Measurements from ENCODE around the gene PHF3.

Gene PHF3

DNA sequence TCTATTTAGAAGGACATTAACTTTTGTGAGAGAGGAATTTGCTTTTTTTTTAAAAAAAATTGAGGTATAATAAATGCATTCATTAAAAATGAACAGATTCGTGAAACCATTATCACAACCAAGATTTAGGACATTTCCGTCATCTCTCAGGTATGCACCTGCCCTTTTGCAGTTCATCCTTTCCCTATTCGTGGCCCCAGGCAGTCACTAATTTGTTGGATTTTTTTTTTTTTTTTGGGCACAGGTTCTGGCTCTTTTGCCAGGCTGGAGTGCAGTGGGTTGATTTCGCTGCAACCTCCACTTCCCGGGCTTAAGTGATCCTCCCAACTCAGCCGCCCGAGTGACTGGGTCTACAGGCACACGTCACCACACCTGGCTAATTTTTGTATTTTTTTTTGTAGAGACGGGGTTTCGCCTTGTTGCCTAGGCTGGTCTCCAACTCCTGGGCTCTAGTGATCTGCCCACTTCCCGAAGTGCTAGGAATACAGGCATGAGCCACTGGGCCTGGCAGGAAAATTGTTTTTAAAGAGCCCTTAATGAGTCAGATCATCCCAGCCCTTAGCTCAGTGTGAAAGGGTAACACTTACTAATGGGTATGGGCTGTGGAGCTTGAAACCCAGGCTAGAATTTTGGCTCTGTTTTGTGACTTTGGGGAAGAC lies 9.2 kb downstream of the PHF3 start:
- no peaks in the 10 kb centered on the region for H3K36me3 ChIP-seq
- intact Hi-C loops (cut with DNase I; ENCODE audit: low total_unique reads) = no loop called here
- H3K27ac ChIP-seq = no peak overlapping the region
- H3K4me1 ChIP-seq = peaks cover 0 to 87% (median 26%) of the 10 kb centered on the region in 4 donors
- TF ChIP-seq, protein P1, sequence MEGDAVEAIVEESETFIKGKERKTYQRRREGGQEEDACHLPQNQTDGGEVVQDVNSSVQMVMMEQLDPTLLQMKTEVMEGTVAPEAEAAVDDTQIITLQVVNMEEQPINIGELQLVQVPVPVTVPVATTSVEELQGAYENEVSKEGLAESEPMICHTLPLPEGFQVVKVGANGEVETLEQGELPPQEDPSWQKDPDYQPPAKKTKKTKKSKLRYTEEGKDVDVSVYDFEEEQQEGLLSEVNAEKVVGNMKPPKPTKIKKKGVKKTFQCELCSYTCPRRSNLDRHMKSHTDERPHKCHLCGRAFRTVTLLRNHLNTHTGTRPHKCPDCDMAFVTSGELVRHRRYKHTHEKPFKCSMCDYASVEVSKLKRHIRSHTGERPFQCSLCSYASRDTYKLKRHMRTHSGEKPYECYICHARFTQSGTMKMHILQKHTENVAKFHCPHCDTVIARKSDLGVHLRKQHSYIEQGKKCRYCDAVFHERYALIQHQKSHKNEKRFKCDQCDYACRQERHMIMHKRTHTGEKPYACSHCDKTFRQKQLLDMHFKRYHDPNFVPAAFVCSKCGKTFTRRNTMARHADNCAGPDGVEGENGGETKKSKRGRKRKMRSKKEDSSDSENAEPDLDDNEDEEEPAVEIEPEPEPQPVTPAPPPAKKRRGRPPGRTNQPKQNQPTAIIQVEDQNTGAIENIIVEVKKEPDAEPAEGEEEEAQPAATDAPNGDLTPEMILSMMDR (IDR thresholded peaks at IDR 0.05) = no peak
- H3K9me3 ChIP-seq = no peaks in the 10 kb centered on the region
- no peaks in the 10 kb centered on the region for H3K27me3 ChIP-seq
- H3K4me3 ChIP-seq = no peak overlapping the region
- peak in 1 of 2 donors; percentile 30 for DNase-seq

DNA sequence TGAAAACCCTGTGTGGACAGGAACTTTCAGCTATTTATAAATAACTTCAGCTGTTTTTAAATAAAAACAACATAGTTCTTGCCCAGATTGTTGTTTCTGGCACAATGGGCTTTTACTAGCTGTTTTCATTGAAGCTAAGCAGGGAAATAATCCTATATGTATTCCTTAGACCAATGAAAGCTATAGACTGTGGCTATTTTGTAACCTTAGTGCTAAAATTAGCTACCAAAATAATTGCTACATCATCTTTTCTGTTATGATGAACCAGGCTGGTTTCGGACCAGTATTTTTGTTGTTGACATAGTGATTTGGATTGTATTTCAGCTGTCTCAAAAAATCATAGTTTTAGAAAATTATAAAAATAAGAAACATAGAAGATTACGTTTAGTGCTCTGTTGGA lies 13.7 kb downstream of the PHF3 start:
- H3K4me3 ChIP-seq = no peak overlapping the region
- intact Hi-C loops (cut with DNase I; ENCODE audit: low total_unique reads) = no loop called here

DNA sequence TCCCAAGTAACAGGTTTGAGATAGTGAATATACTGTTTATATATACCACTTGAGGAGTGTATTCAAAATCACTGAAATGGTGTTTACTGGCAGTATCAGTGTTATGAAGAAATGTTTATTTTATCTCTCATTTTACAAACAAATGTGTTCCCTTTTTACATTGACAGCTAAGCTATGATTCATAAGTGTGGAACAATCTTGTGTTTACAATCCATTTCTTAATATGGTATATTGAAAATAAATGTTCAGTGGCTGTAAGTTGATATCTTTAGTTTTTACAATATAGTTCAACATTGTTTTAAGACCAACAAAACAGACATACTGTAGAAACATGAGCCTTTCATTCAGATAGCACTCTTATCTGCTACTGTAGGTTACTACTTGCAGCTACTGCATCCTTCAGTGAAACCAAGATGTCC lies 14.3 kb downstream of the PHF3 start:
- H3K27ac ChIP-seq = no peak overlapping the region
- no peaks in the 10 kb centered on the region for H3K27me3 ChIP-seq
- no peaks in the 10 kb centered on the region for H3K9me3 ChIP-seq
- intact Hi-C loops (cut with DNase I; ENCODE audit: low total_unique reads) = no loop called here
- H3K4me3 ChIP-seq = no peak overlapping the region
- DNase-seq = no peak
- H3K36me3 ChIP-seq = no peaks in the 10 kb centered on the region
- TF ChIP-seq, protein P1 (IDR thresholded peaks at IDR 0.05) = no peak
- peaks cover 0 to 63% (median 16%) of the 10 kb centered on the region in 4 donors for H3K4me1 ChIP-seq

More for the DNA sequence above, 13.7 kb downstream of the PHF3 start:
- Histone ChIP-seq H3K27me3 (no peaks in the 10 kb centered on the region), H3K4me1 (peaks cover 0 to 69% (median 18%) of the 10 kb centered on the region in 4 donors), H3K9me3 (no peaks in the 10 kb centered on the region), H3K27ac (peak overlapping the region in 1 of 2 donors; percentile 2), H3K36me3 (no peaks in the 10 kb centered on the region)
- TF ChIP-seq, protein P1 (IDR thresholded peaks at IDR 0.05) = no peak
- DNase-seq = no peak

DNA sequence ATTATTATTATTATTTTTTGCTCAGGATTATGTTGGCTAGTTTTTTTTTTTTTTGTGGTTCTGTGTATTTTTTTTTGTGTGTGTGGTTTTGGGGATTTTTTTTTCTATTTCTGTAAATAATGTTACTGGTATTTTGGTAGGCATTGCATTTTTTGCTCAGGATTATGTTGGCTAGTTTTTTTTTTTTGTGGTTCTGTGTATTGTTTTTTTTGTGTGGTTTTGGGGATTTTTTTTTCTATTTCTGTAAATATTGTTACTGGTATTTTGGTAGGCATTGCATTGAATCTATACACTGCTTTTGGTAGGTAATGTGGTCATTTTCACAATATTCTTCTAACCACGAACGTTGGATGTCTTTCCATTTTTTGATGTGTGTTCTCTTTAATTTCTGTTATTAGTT lies 17.4 kb downstream of the PHF3 start:
- TF ChIP-seq, protein P1 (IDR thresholded peaks at IDR 0.05) = no peak
- intact Hi-C loops (cut with DNase I; ENCODE audit: low total_unique reads) = no loop called here
- Histone ChIP-seq H3K9me3 (no peaks in the 10 kb centered on the region), H3K27ac (no peak overlapping the region), H3K4me3 (no peak overlapping the region), H3K4me1 (peaks cover 0 to 52% (median 17%) of the 10 kb centered on the region in 4 donors), H3K27me3 (no peaks in the 10 kb centered on the region), H3K36me3 (no peaks in the 10 kb centered on the region)
- no peak for DNase-seq

DNA sequence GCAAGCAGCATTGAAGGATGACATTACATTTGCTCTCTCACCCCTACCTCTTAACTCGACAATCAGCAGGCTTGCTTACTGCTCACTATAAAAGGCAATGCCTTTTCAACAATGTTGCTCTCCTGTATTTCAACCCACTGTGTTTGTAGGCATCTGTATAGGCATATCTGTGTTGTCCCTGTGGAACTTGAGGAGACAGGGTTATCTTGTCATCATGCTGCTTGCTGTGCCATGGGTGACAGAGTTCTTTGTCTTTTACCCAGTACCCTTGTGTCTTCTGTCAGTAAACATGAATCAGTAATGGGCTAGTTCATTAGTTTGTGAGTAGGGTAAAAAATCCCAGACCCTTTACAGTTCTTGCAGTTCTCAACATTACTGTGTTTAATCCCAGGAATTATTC lies 25.2 kb downstream of the PHF3 start:
- intact Hi-C loops (cut with DNase I; ENCODE audit: low total_unique reads) = no loop called here
- no peak for DNase-seq
- Histone ChIP-seq H3K27ac (no peak overlapping the region), H3K4me3 (no peak overlapping the region), H3K36me3 (no peaks in the 10 kb centered on the region), H3K9me3 (no peaks in the 10 kb centered on the region), H3K27me3 (no peaks in the 10 kb centered on the region), H3K4me1 (peaks cover 0 to 42% (median 16%) of the 10 kb centered on the region in 4 donors)
- TF ChIP-seq, protein P1 (IDR thresholded peaks at IDR 0.05) = no peak
